Fibroblast of upper back skin (primary cell): ENCODE results near the gene CFAP107.
"Not testable (repeated sequence)": the region's sequence is repeated elsewhere in the genome, so short reads cannot be mapped to it uniquely, and the experiment has no call there.

Experiments used
- DNase-seq: peaks from one replicate; pipeline ENCODE4 v3.0.0-alpha.2; 2013

The CFAP107 gene

GRCh38 chr1:12781488-12781887, 35.5 kb downstream of the CFAP107 start:
- DNase-seq, result not testable (repeated sequence)

- DNase-seq, result not testable (repeated sequence)
Measured at GRCh38 chr1:12783783-12784182, 37.8 kb downstream of the CFAP107 start.

- DNase-seq, result not testable (repeated sequence)
Measured at GRCh38 chr1:12784729-12785128, 38.7 kb downstream of the CFAP107 start.

- DNase-seq, result not testable (repeated sequence)
Measured at GRCh38 chr1:12791097-12791496, 45.1 kb downstream of the CFAP107 start, which contains the start of gene PRAMEF1. Gene PRAMEF1 (plus strand): TSS chr1:12791397. CDS start chr1:12793228, 1,831 bp downstream.

- no peak for DNase-seq
Measured at GRCh38 chr1:12798911-12799310, 52.9 kb downstream of the CFAP107 start.

GRCh38 chr1:12799730-12800129, 53.7 kb downstream of the CFAP107 start:
- DNase-seq, result no peak

- DNase-seq, result no peak
Measured at GRCh38 chr1:12809933-12810332, 63.9 kb downstream of the CFAP107 start.

- peak; percentile 73 for DNase-seq
Measured at GRCh38 chr1:12810691-12811408, 64.8 kb downstream of the CFAP107 start.

- peak; percentile 19 for DNase-seq
Measured at GRCh38 chr1:12811409-12811784, 65.4 kb downstream of the CFAP107 start.
